Brain microvascular endothelial cell (primary cell): ENCODE results near the gene CDADC1.

Experiments
- DNase-seq: peaks from one replicate; pipeline ENCODE4 v3.0.0-alpha.2; 2020
- H3K27ac ChIP-seq: fragments of 250-450 bp; sonication (Bioruptor Pico); 2 replicates; pipeline ENCODE4 v1.5.1; 2020; ENCODE audit warnings: mild to moderate bottlenecking, moderate library complexity
- H3K27me3 ChIP-seq: fragments of 250-450 bp; sonication (Bioruptor Pico); replicated peaks from 2 replicates; pipeline ENCODE4 v1.5.1; 2020; ENCODE audit warnings: mild to moderate bottlenecking
- H3K36me3 ChIP-seq: fragments of 250-450 bp; sonication (Bioruptor Pico); replicated peaks from 2 replicates; pipeline ENCODE4 v1.5.1; 2020; ENCODE audit warnings: mild to moderate bottlenecking
- H3K4me3 ChIP-seq: 2 replicates; pipeline ENCODE4 v1.5.1; 2011; ENCODE audit warnings: low read depth, mild to moderate bottlenecking, control low read depth, low read length, moderate library complexity
- in situ Hi-C: cut with HindIII; loops from 2 replicates; pipeline ENCODE4 v1.10.0; 2017; ENCODE audit warnings: low sequenced_read_pairs, low pct_ligation_motif_present
- TF ChIP-seq, protein P1 (sequence below): IDR thresholded peaks from 2 replicates; pipeline ENCODE4 v1.5.1; 2011; ENCODE audit warnings: low read depth, mild to moderate bottlenecking, moderate library complexity, low read length, control low read depth, inconsistent platforms; ENCODE audit errors: missing control alignments

Gene CDADC1

GRCh38 chr13:49225223-49226042 lies 22.3 kb upstream of the CDADC1 start:
- H3K36me3 ChIP-seq = no peaks in the 10 kb centered on the region
- H3K27me3 ChIP-seq = peaks cover 33% of the 10 kb centered on the region
- in situ Hi-C loops = no loop called here
- H3K4me3 ChIP-seq = no peak overlapping the region
- no peak overlapping the region for H3K27ac ChIP-seq
- no peak for DNase-seq
- TF ChIP-seq, protein P1, sequence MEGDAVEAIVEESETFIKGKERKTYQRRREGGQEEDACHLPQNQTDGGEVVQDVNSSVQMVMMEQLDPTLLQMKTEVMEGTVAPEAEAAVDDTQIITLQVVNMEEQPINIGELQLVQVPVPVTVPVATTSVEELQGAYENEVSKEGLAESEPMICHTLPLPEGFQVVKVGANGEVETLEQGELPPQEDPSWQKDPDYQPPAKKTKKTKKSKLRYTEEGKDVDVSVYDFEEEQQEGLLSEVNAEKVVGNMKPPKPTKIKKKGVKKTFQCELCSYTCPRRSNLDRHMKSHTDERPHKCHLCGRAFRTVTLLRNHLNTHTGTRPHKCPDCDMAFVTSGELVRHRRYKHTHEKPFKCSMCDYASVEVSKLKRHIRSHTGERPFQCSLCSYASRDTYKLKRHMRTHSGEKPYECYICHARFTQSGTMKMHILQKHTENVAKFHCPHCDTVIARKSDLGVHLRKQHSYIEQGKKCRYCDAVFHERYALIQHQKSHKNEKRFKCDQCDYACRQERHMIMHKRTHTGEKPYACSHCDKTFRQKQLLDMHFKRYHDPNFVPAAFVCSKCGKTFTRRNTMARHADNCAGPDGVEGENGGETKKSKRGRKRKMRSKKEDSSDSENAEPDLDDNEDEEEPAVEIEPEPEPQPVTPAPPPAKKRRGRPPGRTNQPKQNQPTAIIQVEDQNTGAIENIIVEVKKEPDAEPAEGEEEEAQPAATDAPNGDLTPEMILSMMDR = no peak

- Histone ChIP-seq H3K36me3 (no peaks in the 10 kb centered on the region), H3K27me3 (peaks cover 21% of the 10 kb centered on the region), H3K27ac (no peak overlapping the region), H3K4me3 (no peak overlapping the region)
- DNase-seq = no peak
- TF ChIP-seq, protein P1 = no peak
- in situ Hi-C loops = no loop called here
Observed at GRCh38 chr13:49226613-49227012, 21.1 kb upstream of the CDADC1 start.

DNA sequence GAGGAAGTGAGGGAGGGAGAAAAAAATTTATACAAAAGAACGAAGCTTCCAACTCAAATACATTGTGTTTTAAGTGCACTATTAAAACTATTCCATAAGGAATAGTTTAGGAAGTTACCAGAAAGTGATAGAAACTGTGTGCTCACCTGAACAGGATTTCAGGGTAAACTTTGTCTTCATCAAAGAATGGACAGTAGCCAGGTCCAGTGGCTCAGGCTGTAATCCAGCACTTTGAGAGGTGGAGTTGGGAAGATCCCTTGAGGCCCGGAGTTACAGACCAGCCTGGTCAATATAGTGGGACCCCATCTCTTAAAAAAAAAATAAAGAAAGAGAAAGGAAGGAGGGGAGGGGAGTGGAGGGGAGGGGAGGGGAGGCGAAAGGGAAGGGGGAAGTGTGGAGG lies 13.0 kb upstream of the CDADC1 start:
- Histone ChIP-seq H3K36me3 (no peaks in the 10 kb centered on the region), H3K4me3 (no peak overlapping the region), H3K27me3 (no peaks in the 10 kb centered on the region), H3K27ac (no peak overlapping the region)
- in situ Hi-C loops = no loop called here
- TF ChIP-seq, protein P1 = no peak
- no peak for DNase-seq

DNA sequence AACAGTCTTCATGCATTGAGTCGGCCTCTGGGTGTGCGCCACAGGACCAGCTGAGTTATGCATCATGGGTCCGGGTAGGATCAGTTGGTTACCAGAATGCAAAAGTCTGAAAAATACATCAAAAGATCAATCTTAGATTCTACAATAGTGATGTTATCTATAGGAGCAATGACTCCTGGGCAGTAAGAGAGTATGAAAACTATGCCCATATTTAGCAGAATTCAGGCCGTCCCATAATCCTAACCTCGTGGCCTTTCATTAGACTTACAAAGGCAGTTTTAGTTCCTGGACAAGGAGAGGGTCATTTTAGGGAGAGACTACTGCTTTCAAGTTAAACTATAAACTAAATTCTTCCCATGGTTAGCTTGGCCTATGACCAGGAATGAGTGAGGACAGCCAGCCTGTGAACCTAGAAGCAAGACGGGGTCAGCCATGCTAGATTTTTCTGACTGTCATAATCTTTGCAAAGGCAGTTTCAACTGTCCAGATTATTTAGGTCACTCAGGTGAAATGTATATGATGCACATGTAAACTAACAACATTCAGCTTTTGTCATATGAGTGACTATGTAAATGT lies 11.8 kb upstream of the CDADC1 start:
- TF ChIP-seq, protein P1 = no peak
- in situ Hi-C loops = no loop called here
- Histone ChIP-seq H3K36me3 (no peaks in the 10 kb centered on the region), H3K27me3 (no peaks in the 10 kb centered on the region), H3K4me3 (no peak overlapping the region), H3K27ac (no peak overlapping the region)
- DNase-seq = no peak

- no peaks in the 10 kb centered on the region for H3K36me3 ChIP-seq
- H3K27ac ChIP-seq = no peak overlapping the region
- no peaks in the 10 kb centered on the region for H3K27me3 ChIP-seq
- in situ Hi-C loops = no loop called here
- no peak for DNase-seq
- TF ChIP-seq, protein P1 = no peak
- no peak overlapping the region for H3K4me3 ChIP-seq
Observed at GRCh38 chr13:49238621-49239020, 9.1 kb upstream of the CDADC1 start.
